K562 (cell line): Measurements from ENCODE around the gene ABCC10. TPM values are rescaled to one million over a fixed set of nuclear protein-coding genes. Genes with fewer than 3 reads are reported as not detected.

Experiments
- ETV5 ChIP-seq: sonication (generic); formaldehyde crosslinking; IDR thresholded peaks from 2 replicates; pipeline ENCODE4 v1.4.0; 2020; ENCODE audit warnings: low read depth, mild to moderate bottlenecking, missing genetic modification reagents
- GTF3C2 ChIP-seq: IDR thresholded peaks from 3 replicates; pipeline ENCODE4 v1.6.1; 2011; ENCODE audit warnings: borderline replicate concordance, mild to moderate bottlenecking, moderate library complexity; ENCODE audit not compliant: insufficient read length; ENCODE audit errors: extremely low read depth
- HMGXB4 ChIP-seq: sonication (generic); formaldehyde crosslinking; IDR thresholded peaks from 2 replicates; pipeline ENCODE4 v1.8.1; 2023; ENCODE audit warnings: mild to moderate bottlenecking, missing genetic modification reagents
- JUN ChIP-seq, 2 experiments: sonication (generic) in 1 of 2; formaldehyde crosslinking in 1 of 2; IDR thresholded peaks; 2 replicates each; pipeline versions ENCODE4 v1.6.1 to v1.8.0; 2012 to 2022; ENCODE audit warnings: borderline replicate concordance in 2 of 2, mild to moderate bottlenecking in 2 of 2, improper control_type of control experiment in 1 of 2, low read depth in 1 of 2, low read length in 1 of 2, missing genetic modification reagents in 1 of 2
- POLR2AphosphoS2 ChIP-seq: IDR thresholded peaks from 2 replicates; pipeline ENCODE4 v1.6.1; 2012; ENCODE audit warnings: low read length, improper control_type of control experiment
- RB1 ChIP-seq: fragments of 450-650 bp; IDR thresholded peaks from 2 replicates; pipeline ENCODE4 v1.6.1; 2017; ENCODE audit warnings: low read depth, mild to moderate bottlenecking
- SMARCB1 ChIP-seq: IDR thresholded peaks from 2 replicates; pipeline ENCODE4 v1.6.1; 2011; ENCODE audit warnings: improper control_type of control experiment, low read depth; ENCODE audit not compliant: insufficient read length
- SREBF1 ChIP-seq: fragments of 150-350 bp; IDR thresholded peaks from 2 replicates; pipeline ENCODE4 v1.6.1; 2014; ENCODE audit warnings: antibody characterized with exemption, low read depth, low read length, borderline replicate concordance
- SRSF1 ChIP-seq: fragments of 200-400 bp; formaldehyde crosslinking; IDR thresholded peaks from 2 replicates; pipeline ENCODE4 v1.6.1; 2017; ENCODE audit warnings: mild to moderate bottlenecking, low read depth, low read length, moderate library complexity
- ZKSCAN1 ChIP-seq: fragments of 150-350 bp; IDR thresholded peaks from 2 replicates; pipeline ENCODE4 v1.6.1; 2016; ENCODE audit warnings: low read depth, low read length
- ZNF224 ChIP-seq: sonication (generic); formaldehyde crosslinking; IDR thresholded peaks from 2 replicates; pipeline ENCODE4 v1.8.0; 2022; ENCODE audit warnings: mild to moderate bottlenecking, missing genetic modification reagents
- ZNF354B ChIP-seq: fragments of 250-450 bp; sonication (Bioruptor Pico); IDR thresholded peaks from 2 replicates; pipeline ENCODE4 v1.4.0; 2020
- ZNF584 ChIP-seq: fragments of 200-800 bp; sonication (Bioruptor generic); IDR thresholded peaks from 2 replicates; pipeline ENCODE4 v1.6.1; 2016; ENCODE audit warnings: low read depth, mild to moderate bottlenecking, missing genetic modification characterization, missing compliant biosample characterization
- polyA plus RNA-seq, 8 experiments: library from polyadenylated mRNA; depleted of rRNA in 4 of 8; stranded (reverse) in 5 of 8; unstranded in 3 of 8; fragments of >200 nt; fragmentation: Nextera tagmentation in 2 of 8; fragmentation: Illumina TruSeq in 1 of 8; extraction: Ambion mirVana in 2 of 8; extraction: Trizol in 1 of 8; gene quantifications; 2 replicates each; pipeline versions ENCODE4 v1.2.1 to v1.2.3, GENCODE V29; 2011 to 2014; ENCODE audit warnings: inconsistent platforms in 1 of 8, missing spikeins in 1 of 8
- total RNA-seq, 7 experiments: library from RNA; depleted of rRNA in 6 of 7; stranded (reverse); fragments of >200 nt in 6 of 7; fragmentation: Illumina TruSeq in 2 of 7; extraction: Trizol in 2 of 7; gene quantifications; 2 replicates each; pipeline versions ENCODE4 v1.2.1 to v1.2.3, GENCODE V29; 2011 to 2021; ENCODE audit warnings: low replicate concordance in 1 of 7
- TF ChIP-seq, protein P1 (sequence below): fragments of 450-650 bp; IDR thresholded peaks from 2 replicates; pipeline ENCODE4 v1.6.1; 2017; ENCODE audit warnings: antibody characterized with exemption
- TF ChIP-seq, protein P2 (sequence below): fragments of 450-650 bp; formaldehyde crosslinking; IDR thresholded peaks from 2 replicates; pipeline ENCODE4 v1.4.0; 2020; ENCODE audit warnings: mild to moderate bottlenecking, moderate library complexity
- TF ChIP-seq, protein P3 (sequence below): IDR thresholded peaks from 2 replicates; pipeline ENCODE4 v1.6.1; 2012; ENCODE audit warnings: low read depth, low read length, improper control_type of control experiment, borderline replicate concordance

The ABCC10 gene
- total and polyA plus RNA-seq, 9 of the 15 experiments (the other 6 are each of a cell fraction or from before 2014, with no cell fraction given), result 2.4 to 29.1 (median 13.7) TPM

GRCh38 chr6:43427406-43428111, at the start of gene ABCC10 (continued):
- TF ChIP-seq, protein P1, sequence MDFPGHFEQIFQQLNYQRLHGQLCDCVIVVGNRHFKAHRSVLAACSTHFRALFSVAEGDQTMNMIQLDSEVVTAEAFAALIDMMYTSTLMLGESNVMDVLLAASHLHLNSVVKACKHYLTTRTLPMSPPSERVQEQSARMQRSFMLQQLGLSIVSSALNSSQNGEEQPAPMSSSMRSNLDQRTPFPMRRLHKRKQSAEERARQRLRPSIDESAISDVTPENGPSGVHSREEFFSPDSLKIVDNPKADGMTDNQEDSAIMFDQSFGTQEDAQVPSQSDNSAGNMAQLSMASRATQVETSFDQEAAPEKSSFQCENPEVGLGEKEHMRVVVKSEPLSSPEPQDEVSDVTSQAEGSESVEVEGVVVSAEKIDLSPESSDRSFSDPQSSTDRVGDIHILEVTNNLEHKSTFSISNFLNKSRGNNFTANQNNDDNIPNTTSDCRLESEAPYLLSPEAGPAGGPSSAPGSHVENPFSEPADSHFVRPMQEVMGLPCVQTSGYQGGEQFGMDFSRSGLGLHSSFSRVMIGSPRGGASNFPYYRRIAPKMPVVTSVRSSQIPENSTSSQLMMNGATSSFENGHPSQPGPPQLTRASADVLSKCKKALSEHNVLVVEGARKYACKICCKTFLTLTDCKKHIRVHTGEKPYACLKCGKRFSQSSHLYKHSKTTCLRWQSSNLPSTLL, result no peak
- no peak for TF ChIP-seq POLR2AphosphoS2
- 0 out of 2 replicates have a peak, but pooled peaks have one; percentile 11 for TF ChIP-seq ZNF354B (CRISPR knock-in tag)
- peak; percentile 81 for TF ChIP-seq ETV5 (CRISPR knock-in tag)
- TF ChIP-seq, protein P2, sequence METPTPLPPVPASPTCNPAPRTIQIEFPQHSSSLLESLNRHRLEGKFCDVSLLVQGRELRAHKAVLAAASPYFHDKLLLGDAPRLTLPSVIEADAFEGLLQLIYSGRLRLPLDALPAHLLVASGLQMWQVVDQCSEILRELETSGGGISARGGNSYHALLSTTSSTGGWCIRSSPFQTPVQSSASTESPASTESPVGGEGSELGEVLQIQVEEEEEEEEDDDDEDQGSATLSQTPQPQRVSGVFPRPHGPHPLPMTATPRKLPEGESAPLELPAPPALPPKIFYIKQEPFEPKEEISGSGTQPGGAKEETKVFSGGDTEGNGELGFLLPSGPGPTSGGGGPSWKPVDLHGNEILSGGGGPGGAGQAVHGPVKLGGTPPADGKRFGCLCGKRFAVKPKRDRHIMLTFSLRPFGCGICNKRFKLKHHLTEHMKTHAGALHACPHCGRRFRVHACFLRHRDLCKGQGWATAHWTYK, result peak; percentile 82; the same call in 1 of the 2 replicates
- TF ChIP-seq, protein P3, sequence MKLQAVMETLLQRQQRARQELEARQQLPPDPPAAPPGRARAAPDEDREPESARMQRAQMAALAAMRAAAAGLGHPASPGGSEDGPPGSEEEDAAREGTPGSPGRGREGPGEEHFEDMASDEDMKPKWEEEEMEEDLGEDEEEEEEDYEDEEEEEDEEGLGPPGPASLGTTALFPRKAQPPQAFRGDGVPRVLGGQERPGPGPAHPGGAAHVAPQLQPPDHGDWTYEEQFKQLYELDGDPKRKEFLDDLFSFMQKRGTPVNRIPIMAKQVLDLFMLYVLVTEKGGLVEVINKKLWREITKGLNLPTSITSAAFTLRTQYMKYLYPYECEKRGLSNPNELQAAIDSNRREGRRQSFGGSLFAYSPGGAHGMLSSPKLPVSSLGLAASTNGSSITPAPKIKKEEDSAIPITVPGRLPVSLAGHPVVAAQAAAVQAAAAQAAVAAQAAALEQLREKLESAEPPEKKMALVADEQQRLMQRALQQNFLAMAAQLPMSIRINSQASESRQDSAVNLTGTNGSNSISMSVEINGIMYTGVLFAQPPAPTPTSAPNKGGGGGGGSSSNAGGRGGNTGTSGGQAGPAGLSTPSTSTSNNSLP, result no peak
- TF ChIP-seq ZNF224, result peak; percentile 45; the same call in 1 of the 2 replicates
- TF ChIP-seq HMGXB4 (CRISPR knock-in tag), result peak; percentile 67; the same call in 1 of the 2 replicates
- TF ChIP-seq SREBF1, result 0 out of 2 replicates have a peak, but pooled peaks have one; percentile 59
- TF ChIP-seq GTF3C2, result no peak
- no peak; the same call in 1 of the 2 replicates for TF ChIP-seq JUN (IDR thresholded peaks at IDR 0.05; ENCODE audit: borderline replicate concordance, low read depth, low read length)
- TF ChIP-seq JUN (CRISPR knock-in tag; IDR thresholded peaks at IDR 0.05; ENCODE audit: borderline replicate concordance), result no peak
- TF ChIP-seq SRSF1, result no peak
- no peak for TF ChIP-seq ZNF584 (CRISPR knock-in tag)
- TF ChIP-seq SMARCB1, result no peak
- TF ChIP-seq RB1, result peak; percentile 13; the same call in 1 of the 2 replicates
- TF ChIP-seq ZKSCAN1, result no peak; the same call in 1 of the 2 replicates
